ENCODE results near the gene HPGDS. TPM values are rescaled to one million over a fixed set of nuclear protein-coding genes. Genes with fewer than 3 reads are reported as not detected.
A peak's percentile ranks its signal among the peaks of the same experiment; 100 is the strongest.

HPGDS gene
- total and polyA plus RNA-seq, 2 experiments from 2014 or later = not detected

- TF ChIP-seq ZNF462 (CRISPR knock-in tag; IDR thresholded peaks at IDR 0.05) (no peak), EZH2 (IDR thresholded peaks at IDR 0.05; ENCODE audit: low read depth, unreplicated experiment) (no peak), POLR2AphosphoS5 (IDR thresholded peaks at IDR 0.05; ENCODE audit: low read depth) (no peak), STAT1 (IDR thresholded peaks at IDR 0.05; ENCODE audit: unreplicated experiment) (no peak), ZNF114 (CRISPR knock-in tag; IDR thresholded peaks at IDR 0.05) (no peak)
Observed at GRCh38 chr4:94284889-94285288, 57.7 kb downstream of the HPGDS start (continued).

GRCh38 chr4:94278781-94279180, 63.9 kb downstream of the HPGDS start:
- no peaks in the 10 kb centered on the region for H3F3A ChIP-seq (replicated peaks; ENCODE audit: low read depth)
- no peaks in the 10 kb centered on the region for H3K9me2 ChIP-seq (ENCODE audit: insufficient read depth)
- H3K4me2 ChIP-seq = no peak overlapping the region
- Mint-ChIP-seq H3K27ac (peak overlapping the region; percentile 79), H3K36me3 (ENCODE audit: low read depth) (peaks cover 66% of the 10 kb centered on the region), H3K4me3 (no peak overlapping the region), H3K27me3 (ENCODE audit: insufficient read depth, low read depth, poor library complexity) (no peaks in the 10 kb centered on the region), H3K4me1 (no peaks in the 10 kb centered on the region), H3K9me3 (no peaks in the 10 kb centered on the region)
- DNase-seq (ENCODE audit: low spot score) (no peak), ATAC-seq (no peak)
- no peaks in the 10 kb centered on the region for H3K27me3 ChIP-seq (ENCODE audit: insufficient read depth)
- H3K79me2 ChIP-seq (replicated peaks; ENCODE audit: insufficient read depth) = no peaks in the 10 kb centered on the region
- H3K4me1 ChIP-seq (ENCODE audit: insufficient read depth) = no peaks in the 10 kb centered on the region
- peaks cover 60% of the 10 kb centered on the region for H3K36me3 ChIP-seq (ENCODE audit: insufficient read depth)
- H3K4me3 ChIP-seq = no peak overlapping the region
- H4K20me1 ChIP-seq (replicated peaks; ENCODE audit: insufficient read depth) = no peaks in the 10 kb centered on the region
- no peak overlapping the region for H2AFZ ChIP-seq
- no peak overlapping the region for H3K27ac ChIP-seq (ENCODE audit: low read depth)
- TF ChIP-seq STAT1 (IDR thresholded peaks at IDR 0.05; ENCODE audit: unreplicated experiment) (no peak), POLR2AphosphoS5 (IDR thresholded peaks at IDR 0.05; ENCODE audit: low read depth) (no peak), ETS1 (IDR thresholded peaks at IDR 0.05) (no peak), ZNF462 (CRISPR knock-in tag; IDR thresholded peaks at IDR 0.05) (no peak)

Data from GM23338 (cell line).